Prostate gland (tissue), 2 donors: ENCODE results near the gene MARCHF3. TPM values are rescaled to one million over a fixed set of nuclear protein-coding genes. Genes with fewer than 3 reads are reported as not detected.

Source experiments
- DNase-seq: peaks from one replicate; pipeline ENCODE4 v3.0.0-alpha.2; 2019; ENCODE audit warnings: low spot score
- H3K27ac ChIP-seq, 2 donors: fragments of 200-600 bp; sonication (generic); 2 replicates each; pipeline ENCODE4 v1.5.1; 2017 to 2019
- H3K27me3 ChIP-seq: fragments of 200-600 bp; sonication (generic); replicated peaks from 2 replicates; pipeline ENCODE4 v1.5.1; 2019; ENCODE audit not compliant: insufficient read depth
- H3K36me3 ChIP-seq, 2 donors: fragments of 200-600 bp; sonication (generic); 1 replicate in 1 of 2; 2 replicates in 1 of 2; pipeline versions ENCODE4 v1.5.1 to v1.8.1; 2017 to 2019
- H3K4me1 ChIP-seq: fragments of 200-600 bp; sonication (generic); replicated peaks from 2 replicates; pipeline ENCODE4 v1.5.1; 2019
- H3K4me3 ChIP-seq, 2 donors: fragments of 200-600 bp; sonication (generic); 2 replicates each; pipeline ENCODE4 v1.5.1; 2017 to 2019
- H3K9me3 ChIP-seq: fragments of 200-600 bp; sonication (generic); 2 replicates; pipeline ENCODE4 v1.5.1; 2017
- POLR2A ChIP-seq: fragments of 450-650 bp; IDR thresholded peaks from one replicate; pipeline ENCODE4 v1.6.1; 2016; ENCODE audit warnings: antibody characterized with exemption, mild to moderate bottlenecking
- POLR2AphosphoS5 ChIP-seq: sonication (generic); formaldehyde crosslinking; IDR thresholded peaks from one replicate; pipeline ENCODE4 v1.6.1; 2017; ENCODE audit warnings: antibody characterized with exemption
- WGBS: methylation state at CpG from one replicate; pipeline ENCODE4 v1.1.5; 2018; 5-methylcytosine and 5-hydroxymethylcytosine counted together
- intact Hi-C: fragments of 100-400 bp; cut with DNase I; formaldehyde crosslinking; loops from one replicate; pipeline ENCODE4 v1.14.2; 2022
- total RNA-seq, 2 donors: library from RNA; depleted of rRNA; stranded (reverse); fragments of >200 nt; gene quantifications; one replicate each; pipeline ENCODE4 v1.1.0, GENCODE V29; 2016
- TF ChIP-seq, protein P1 (sequence below), 4 experiments: fragments of 200-600 bp in 2 of 4; fragments of 450-650 bp in 2 of 4; sonication (generic) in 2 of 4; IDR thresholded peaks; 1 replicate in 3 of 4; 2 replicates in 1 of 4; pipeline ENCODE4 v1.5.1; 2016 to 2019; ENCODE audit warnings: antibody characterized with exemption in 4 of 4, mild to moderate bottlenecking in 2 of 4, moderate library complexity in 2 of 4

MARCHF3 gene
- total RNA-seq, 2 donors from 2014 or later: 1.2 to 21.1 TPM

DNA sequence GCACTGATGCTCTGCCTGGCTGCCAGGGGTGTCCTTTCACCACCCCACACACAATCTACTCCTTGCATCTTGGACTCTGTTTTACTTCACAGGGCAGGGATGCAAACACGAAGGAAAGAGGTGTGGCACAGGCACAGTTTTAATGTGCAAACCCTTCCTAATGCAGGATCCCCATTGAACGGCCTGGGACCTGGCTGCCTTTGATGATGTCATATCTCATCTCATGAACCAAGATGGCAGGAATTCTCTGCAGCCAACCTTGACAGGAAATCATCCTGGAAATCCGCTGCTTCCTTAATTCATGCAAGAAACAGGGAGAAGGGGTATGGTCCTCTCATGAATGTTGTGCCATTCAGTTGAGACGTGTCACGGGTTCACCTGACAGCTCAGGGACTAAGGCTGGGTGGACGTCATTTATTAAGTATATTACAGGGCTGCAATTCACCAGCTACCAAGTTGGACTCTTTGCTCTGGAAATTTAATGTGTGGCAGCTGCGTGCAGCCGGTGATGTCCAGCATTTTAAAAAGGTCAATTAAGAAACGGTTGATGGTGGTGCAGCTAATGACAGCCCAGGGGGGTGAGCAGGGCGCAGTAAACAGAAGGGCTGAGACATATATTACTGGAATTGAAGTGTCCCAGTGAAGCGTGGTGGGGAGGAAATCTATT lies 161.9 kb downstream of the MARCHF3 start:
- Histone ChIP-seq H3K4me1 (no peaks in the 10 kb centered on the region), H3K36me3 (no peaks in the 10 kb centered on the region), H3K4me3 (no peak overlapping the region), H3K27ac (no peak overlapping the region), H3K9me3 (no peaks in the 10 kb centered on the region), H3K27me3 (no peaks in the 10 kb centered on the region)
- DNase-seq: no peak
- intact Hi-C loops: no loop called here
- TF ChIP-seq, protein P1, sequence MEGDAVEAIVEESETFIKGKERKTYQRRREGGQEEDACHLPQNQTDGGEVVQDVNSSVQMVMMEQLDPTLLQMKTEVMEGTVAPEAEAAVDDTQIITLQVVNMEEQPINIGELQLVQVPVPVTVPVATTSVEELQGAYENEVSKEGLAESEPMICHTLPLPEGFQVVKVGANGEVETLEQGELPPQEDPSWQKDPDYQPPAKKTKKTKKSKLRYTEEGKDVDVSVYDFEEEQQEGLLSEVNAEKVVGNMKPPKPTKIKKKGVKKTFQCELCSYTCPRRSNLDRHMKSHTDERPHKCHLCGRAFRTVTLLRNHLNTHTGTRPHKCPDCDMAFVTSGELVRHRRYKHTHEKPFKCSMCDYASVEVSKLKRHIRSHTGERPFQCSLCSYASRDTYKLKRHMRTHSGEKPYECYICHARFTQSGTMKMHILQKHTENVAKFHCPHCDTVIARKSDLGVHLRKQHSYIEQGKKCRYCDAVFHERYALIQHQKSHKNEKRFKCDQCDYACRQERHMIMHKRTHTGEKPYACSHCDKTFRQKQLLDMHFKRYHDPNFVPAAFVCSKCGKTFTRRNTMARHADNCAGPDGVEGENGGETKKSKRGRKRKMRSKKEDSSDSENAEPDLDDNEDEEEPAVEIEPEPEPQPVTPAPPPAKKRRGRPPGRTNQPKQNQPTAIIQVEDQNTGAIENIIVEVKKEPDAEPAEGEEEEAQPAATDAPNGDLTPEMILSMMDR (IDR thresholded peaks at IDR 0.05): no peak
- TF ChIP-seq POLR2A (no peak), POLR2AphosphoS5 (no peak)
- 64% methylated on average over 11 of the region's 11 CpGs for WGBS

DNA sequence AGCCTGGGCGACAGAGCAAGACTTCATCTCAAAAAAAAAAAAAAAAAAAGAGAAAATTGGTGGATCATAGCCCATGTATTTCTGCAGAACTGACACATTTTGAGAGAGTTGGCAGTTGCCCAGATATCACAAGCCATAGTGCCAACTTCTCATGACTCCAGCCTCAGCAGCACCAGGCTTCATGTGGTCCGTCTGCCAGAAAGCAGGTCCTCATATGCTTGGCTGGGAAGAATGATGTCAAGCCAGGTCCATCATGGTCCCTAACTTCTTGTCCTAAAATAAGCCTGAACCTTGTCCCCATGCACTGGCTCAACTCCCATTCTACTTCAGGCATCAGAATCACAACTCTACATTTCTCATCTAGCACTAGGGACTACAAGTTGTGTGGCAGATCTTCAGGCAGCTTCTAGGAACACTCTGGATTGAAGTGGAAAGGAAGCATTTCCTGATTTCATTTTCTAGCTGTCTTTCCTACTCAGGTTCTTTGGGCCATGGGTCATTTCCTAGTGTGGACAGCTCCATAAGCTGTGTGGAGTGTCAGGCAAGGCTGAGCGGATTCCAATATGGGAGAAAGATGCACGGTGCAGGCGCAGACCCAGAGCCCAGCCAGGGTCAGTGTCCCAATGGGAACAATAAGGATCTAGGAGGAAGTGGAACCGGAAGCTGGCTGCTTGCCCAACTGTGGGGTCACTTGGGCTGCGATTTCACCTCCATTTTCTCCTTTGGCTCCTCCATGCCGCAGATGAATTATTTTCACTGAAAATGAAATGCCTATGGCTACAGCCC lies 163.3 kb downstream of the MARCHF3 start:
- no peaks in the 10 kb centered on the region for H3K36me3 ChIP-seq
- H3K27me3 ChIP-seq: no peaks in the 10 kb centered on the region
- no peaks in the 10 kb centered on the region for H3K9me3 ChIP-seq
- DNase-seq: no peak
- TF ChIP-seq POLR2A (no peak), POLR2AphosphoS5 (no peak)
- TF ChIP-seq, protein P1 (IDR thresholded peaks at IDR 0.05): no peak
- no peak overlapping the region for H3K27ac ChIP-seq
- no peak overlapping the region for H3K4me3 ChIP-seq
- intact Hi-C loops: no loop called here
- whole genome bisulfite sequencing: 86% methylated on average over 8 of the region's 8 CpGs
- no peaks in the 10 kb centered on the region for H3K4me1 ChIP-seq

DNA sequence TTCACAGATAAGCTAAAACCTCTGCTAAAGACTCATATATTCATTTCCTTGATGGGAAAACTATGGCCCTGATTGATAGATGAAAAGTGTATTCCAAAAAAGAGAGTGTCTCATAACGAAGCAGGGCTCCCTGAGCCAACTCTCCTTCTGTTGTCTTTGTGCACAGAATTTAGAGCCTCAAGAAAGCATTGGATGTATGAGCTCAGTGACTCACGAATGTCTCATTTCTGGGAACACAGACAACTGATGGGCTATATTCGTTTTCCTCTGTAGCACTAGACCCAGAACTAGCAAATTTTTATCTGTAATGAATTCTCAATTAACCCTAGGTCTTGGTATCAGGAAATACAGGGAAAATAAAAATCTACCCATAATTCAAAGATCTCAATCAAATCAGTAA lies 165.1 kb downstream of the MARCHF3 start:
- Histone ChIP-seq H3K4me1 (no peaks in the 10 kb centered on the region), H3K36me3 (no peaks in the 10 kb centered on the region), H3K4me3 (no peak overlapping the region), H3K27ac (no peak overlapping the region), H3K9me3 (no peaks in the 10 kb centered on the region), H3K27me3 (no peaks in the 10 kb centered on the region)
- intact Hi-C loops: no loop called here
- TF ChIP-seq POLR2A (no peak), POLR2AphosphoS5 (no peak)
- TF ChIP-seq, protein P1 (IDR thresholded peaks at IDR 0.05): no peak
- no peak for DNase-seq
- WGBS: 43% methylated on average over 3 of the region's 3 CpGs

DNA sequence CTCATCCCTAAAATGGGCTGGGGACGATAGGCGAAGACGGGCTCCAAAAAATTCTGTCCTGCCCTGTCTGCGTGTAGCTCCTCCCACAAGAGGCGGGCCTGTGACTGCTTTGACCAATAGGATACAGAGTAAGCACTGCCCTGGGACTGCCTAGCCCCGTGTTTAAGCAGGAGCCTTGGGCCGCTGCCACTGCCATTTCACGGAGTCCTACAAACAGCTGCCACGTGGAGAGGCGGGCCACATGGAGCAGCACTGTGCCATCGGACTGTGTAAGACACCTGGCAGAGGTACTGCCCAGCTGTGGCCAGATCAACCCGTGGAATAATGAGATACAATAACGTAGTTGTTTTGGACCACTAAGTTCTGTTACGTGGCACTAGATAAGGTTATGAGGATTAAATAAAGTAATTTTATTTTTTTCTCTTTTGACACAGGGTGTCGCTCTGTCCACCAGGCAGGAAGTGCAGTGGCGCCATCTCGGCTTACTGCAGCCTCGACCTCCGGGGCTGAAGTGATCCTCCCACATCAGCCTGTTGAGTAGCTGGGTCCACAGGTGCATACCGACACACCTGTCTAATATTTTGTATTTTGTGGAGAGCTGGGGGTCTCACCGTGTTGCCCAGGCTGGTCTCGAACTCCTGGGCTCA lies 166.2 kb downstream of the MARCHF3 start:
- WGBS: 95% methylated on average over 22 of the region's 22 CpGs
- no peaks in the 10 kb centered on the region for H3K27me3 ChIP-seq
- no peaks in the 10 kb centered on the region for H3K4me1 ChIP-seq
- no peak overlapping the region for H3K27ac ChIP-seq
- intact Hi-C loops: no loop called here
- H3K36me3 ChIP-seq: no peaks in the 10 kb centered on the region
- no peak overlapping the region for H3K4me3 ChIP-seq
- no peaks in the 10 kb centered on the region for H3K9me3 ChIP-seq
- TF ChIP-seq POLR2AphosphoS5 (no peak), POLR2A (no peak)
- TF ChIP-seq, protein P1 (IDR thresholded peaks at IDR 0.05): no peak
- DNase-seq: no peak
